ENCODE measurements around the gene NDUFS4. TPM values are rescaled to one million over a fixed set of nuclear protein-coding genes. Genes with fewer than 3 reads are reported as not detected.

Gene NDUFS4
- total and polyA plus RNA-seq, 9 of the 15 experiments (the other 6 are each of a cell fraction or from before 2014, with no cell fraction given): 68.7 to 313 (median 113) TPM

DNA sequence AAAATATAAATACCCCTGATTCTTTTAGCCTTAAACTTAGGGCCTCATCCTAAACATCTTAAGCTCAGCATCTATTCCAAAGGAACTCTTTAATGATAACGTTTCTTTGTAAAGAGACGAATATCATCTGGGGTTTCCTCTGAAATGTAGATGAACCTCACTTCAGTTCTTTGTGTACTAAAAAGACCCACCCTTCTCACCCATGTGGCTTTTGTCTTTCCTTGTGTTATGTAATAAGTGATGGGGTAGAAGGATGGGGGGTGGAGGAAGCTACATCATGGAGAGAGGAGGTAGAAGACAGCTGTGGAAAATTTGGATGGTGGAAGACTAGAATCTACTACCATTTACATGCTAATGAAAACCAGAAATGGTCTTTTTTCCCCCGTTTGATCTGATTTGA is 111.0 kb downstream of the NDUFS4 start:
- Histone ChIP-seq H3K79me2 (ENCODE audit: control insufficient read depth, insufficient read depth, low read length) (no peaks in the 10 kb centered on the region), H2AFZ (ENCODE audit: low read depth, low read length) (no peak overlapping the region), H3K36me3 (ENCODE audit: control insufficient read depth, insufficient read depth, low read length) (no peaks in the 10 kb centered on the region), H3K9me1 (ENCODE audit: control insufficient read depth, insufficient read depth, low read length) (no peaks in the 10 kb centered on the region), H3K4me1 (replicated peaks in 1 of 2; ENCODE audit: control insufficient read depth in 2 of 2, insufficient read depth in 2 of 2, low read length in 2 of 2) (no peaks in the 10 kb centered on the region), H3K4me2 (ENCODE audit: insufficient read depth, low read length) (no peak overlapping the region), H3K4me3 (no peak overlapping the region), H3K27me3 (ENCODE audit: control insufficient read depth in 2 of 2, insufficient read depth in 2 of 2, low read length in 2 of 2) (no peaks in the 10 kb centered on the region), H3K9ac (ENCODE audit: insufficient read depth in 1 of 2, low read depth in 2 of 2, low read length in 2 of 2) (no peak overlapping the region), H3K27ac (ENCODE audit: extremely low read depth, low read depth, low read length) (no peak overlapping the region), H3K9me3 (replicated peaks; ENCODE audit: control insufficient read depth, insufficient read depth, low read depth, low read length) (no peaks in the 10 kb centered on the region), H4K20me1 (replicated peaks; ENCODE audit: control insufficient read depth, insufficient read depth, low read length) (no peaks in the 10 kb centered on the region)
- BruUV-seq (replicated peaks): no TSS peak
- no peak for ATAC-seq
- POLR2A ChIA-PET: no interaction called here
- 51% methylated on average over 3 of the region's 3 CpGs for WGBS (ENCODE audit: insufficient coverage, low coverage, missing lambda C conversion rate)
- CTCF ChIA-PET (ENCODE audit: low intra/inter-chr PET ratio): no interaction called here
- DNase-seq (ENCODE audit: extremely low read depth in 1 of 4, low spot score in 3 of 4): no peak
- FAIRE-seq: no peak
- intact Hi-C loops (cut with micrococcal nuclease) (no loop called here), in situ Hi-C loops (cut with MboI) (no loop called here)
- TF ChIP-seq EGR1 (conservative IDR thresholded peaks at IDR 0.05) (no peak), RBM14 (IDR thresholded peaks at IDR 0.05; ENCODE audit: borderline replicate concordance, insufficient read depth, low read depth, low read length) (no peak), ZNF551 (CRISPR knock-in tag; IDR thresholded peaks at IDR 0.05) (no peak)
- TF ChIP-seq, protein P1, sequence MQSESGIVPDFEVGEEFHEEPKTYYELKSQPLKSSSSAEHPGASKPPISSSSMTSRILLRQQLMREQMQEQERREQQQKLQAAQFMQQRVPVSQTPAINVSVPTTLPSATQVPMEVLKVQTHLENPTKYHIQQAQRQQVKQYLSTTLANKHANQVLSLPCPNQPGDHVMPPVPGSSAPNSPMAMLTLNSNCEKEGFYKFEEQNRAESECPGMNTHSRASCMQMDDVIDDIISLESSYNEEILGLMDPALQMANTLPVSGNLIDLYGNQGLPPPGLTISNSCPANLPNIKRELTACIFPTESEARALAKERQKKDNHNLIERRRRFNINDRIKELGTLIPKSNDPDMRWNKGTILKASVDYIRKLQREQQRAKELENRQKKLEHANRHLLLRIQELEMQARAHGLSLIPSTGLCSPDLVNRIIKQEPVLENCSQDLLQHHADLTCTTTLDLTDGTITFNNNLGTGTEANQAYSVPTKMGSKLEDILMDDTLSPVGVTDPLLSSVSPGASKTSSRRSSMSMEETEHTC (IDR thresholded peaks at IDR 0.05): no peak

DNA sequence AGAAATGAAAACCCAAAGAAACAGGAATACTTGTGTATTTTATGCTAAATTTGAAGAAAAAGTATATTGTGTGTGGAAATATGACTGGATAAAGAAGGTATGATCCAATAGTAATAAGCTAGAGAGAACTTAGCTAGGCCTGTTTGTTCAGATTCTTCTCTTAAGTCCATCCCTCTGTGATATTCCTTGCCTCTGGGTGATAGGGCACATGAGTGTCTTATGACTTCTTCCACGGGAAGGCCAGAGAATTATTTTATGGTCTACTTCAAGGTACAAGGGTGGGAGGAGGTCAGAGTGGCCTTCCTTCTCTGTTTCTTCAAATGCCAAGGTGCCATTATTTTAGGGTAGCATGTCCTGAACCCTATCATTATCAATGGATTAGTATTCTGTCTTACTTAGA is 113.7 kb downstream of the NDUFS4 start:
- FAIRE-seq (peak; percentile 42), DNase-seq (ENCODE audit: extremely low read depth in 1 of 4, low spot score in 3 of 4) (no peak), ATAC-seq (no peak)
- H3K36me3 ChIP-seq (ENCODE audit: control insufficient read depth, insufficient read depth, low read length): no peaks in the 10 kb centered on the region
- H3K27me3 ChIP-seq (ENCODE audit: control insufficient read depth in 2 of 2, insufficient read depth in 2 of 2, low read length in 2 of 2): no peaks in the 10 kb centered on the region
- no peaks in the 10 kb centered on the region for H4K20me1 ChIP-seq (replicated peaks; ENCODE audit: control insufficient read depth, insufficient read depth, low read length)
- no peak overlapping the region for H3K4me2 ChIP-seq (ENCODE audit: insufficient read depth, low read length)
- H3K9ac ChIP-seq (ENCODE audit: insufficient read depth in 1 of 2, low read depth in 2 of 2, low read length in 2 of 2): no peak overlapping the region
- ChIA-PET POLR2A (no interaction called here), CTCF (ENCODE audit: low intra/inter-chr PET ratio) (no interaction called here)
- H3K4me1 ChIP-seq (replicated peaks in 1 of 2; ENCODE audit: control insufficient read depth in 2 of 2, insufficient read depth in 2 of 2, low read length in 2 of 2): no peaks in the 10 kb centered on the region
- H3K27ac ChIP-seq (ENCODE audit: extremely low read depth, low read depth, low read length): no peak overlapping the region
- no TSS peak for BruUV-seq (replicated peaks)
- WGBS (ENCODE audit: insufficient coverage, low coverage, missing lambda C conversion rate): 86% methylated on average over 1 of the region's 1 CpG
- H3K9me1 ChIP-seq (ENCODE audit: control insufficient read depth, insufficient read depth, low read length): no peaks in the 10 kb centered on the region
- no peak overlapping the region for H2AFZ ChIP-seq (ENCODE audit: low read depth, low read length)
- no peaks in the 10 kb centered on the region for H3K9me3 ChIP-seq (replicated peaks; ENCODE audit: control insufficient read depth, insufficient read depth, low read depth, low read length)
- intact Hi-C loops (cut with micrococcal nuclease) (no loop called here), in situ Hi-C loops (cut with MboI) (no loop called here)
- no peaks in the 10 kb centered on the region for H3K79me2 ChIP-seq (ENCODE audit: control insufficient read depth, insufficient read depth, low read length)
- H3K4me3 ChIP-seq: no peak overlapping the region
- TF ChIP-seq, protein P2, sequence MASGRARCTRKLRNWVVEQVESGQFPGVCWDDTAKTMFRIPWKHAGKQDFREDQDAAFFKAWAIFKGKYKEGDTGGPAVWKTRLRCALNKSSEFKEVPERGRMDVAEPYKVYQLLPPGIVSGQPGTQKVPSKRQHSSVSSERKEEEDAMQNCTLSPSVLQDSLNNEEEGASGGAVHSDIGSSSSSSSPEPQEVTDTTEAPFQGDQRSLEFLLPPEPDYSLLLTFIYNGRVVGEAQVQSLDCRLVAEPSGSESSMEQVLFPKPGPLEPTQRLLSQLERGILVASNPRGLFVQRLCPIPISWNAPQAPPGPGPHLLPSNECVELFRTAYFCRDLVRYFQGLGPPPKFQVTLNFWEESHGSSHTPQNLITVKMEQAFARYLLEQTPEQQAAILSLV (tag; IDR thresholded peaks at IDR 0.05): no peak
- TF ChIP-seq, protein P3, sequence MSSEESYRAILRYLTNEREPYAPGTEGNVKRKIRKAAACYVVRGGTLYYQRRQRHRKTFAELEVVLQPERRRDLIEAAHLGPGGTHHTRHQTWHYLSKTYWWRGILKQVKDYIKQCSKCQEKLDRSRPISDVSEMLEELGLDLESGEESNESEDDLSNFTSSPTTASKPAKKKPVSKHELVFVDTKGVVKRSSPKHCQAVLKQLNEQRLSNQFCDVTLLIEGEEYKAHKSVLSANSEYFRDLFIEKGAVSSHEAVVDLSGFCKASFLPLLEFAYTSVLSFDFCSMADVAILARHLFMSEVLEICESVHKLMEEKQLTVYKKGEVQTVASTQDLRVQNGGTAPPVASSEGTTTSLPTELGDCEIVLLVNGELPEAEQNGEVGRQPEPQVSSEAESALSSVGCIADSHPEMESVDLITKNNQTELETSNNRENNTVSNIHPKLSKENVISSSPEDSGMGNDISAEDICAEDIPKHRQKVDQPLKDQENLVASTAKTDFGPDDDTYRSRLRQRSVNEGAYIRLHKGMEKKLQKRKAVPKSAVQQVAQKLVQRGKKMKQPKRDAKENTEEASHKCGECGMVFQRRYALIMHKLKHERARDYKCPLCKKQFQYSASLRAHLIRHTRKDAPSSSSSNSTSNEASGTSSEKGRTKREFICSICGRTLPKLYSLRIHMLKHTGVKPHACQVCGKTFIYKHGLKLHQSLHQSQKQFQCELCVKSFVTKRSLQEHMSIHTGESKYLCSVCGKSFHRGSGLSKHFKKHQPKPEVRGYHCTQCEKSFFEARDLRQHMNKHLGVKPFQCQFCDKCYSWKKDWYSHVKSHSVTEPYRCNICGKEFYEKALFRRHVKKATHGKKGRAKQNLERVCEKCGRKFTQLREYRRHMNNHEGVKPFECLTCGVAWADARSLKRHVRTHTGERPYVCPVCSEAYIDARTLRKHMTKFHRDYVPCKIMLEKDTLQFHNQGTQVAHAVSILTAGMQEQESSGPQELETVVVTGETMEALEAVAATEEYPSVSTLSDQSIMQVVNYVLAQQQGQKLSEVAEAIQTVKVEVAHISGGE (CRISPR knock-in tag; IDR thresholded peaks at IDR 0.05): no peak
- no peak for TF ChIP-seq RFX1 (IDR thresholded peaks at IDR 0.05)
